ENCODE results near the gene CD3G.

Gene CD3G

GRCh38 chr11:118358071-118358470 lies 13.9 kb downstream of the CD3G start:
- Histone ChIP-seq H3K27ac (no peak overlapping the region), H3K79me2 (ENCODE audit: insufficient read depth, low read depth) (peaks cover 28% of the 10 kb centered on the region), H2AFZ (ENCODE audit: low read depth) (no peak overlapping the region), H3K27me3 (ENCODE audit: insufficient read depth, low read depth) (no peaks in the 10 kb centered on the region), H3K4me1 (ENCODE audit: low read depth, poor library complexity, severe bottlenecking) (peaks cover 11% of the 10 kb centered on the region), H3K9ac (no peak overlapping the region), H3K36me3 (ENCODE audit: insufficient read depth) (no peaks in the 10 kb centered on the region), H3K4me2 (no peak overlapping the region), H3K4me3 (IDR thresholded peaks at IDR 0.05; ENCODE audit: insufficient read depth, low read depth, low read length) (no peak overlapping the region), H4K20me1 (ENCODE audit: insufficient read depth) (no peaks in the 10 kb centered on the region)
- TF ChIP-seq, protein P1, sequence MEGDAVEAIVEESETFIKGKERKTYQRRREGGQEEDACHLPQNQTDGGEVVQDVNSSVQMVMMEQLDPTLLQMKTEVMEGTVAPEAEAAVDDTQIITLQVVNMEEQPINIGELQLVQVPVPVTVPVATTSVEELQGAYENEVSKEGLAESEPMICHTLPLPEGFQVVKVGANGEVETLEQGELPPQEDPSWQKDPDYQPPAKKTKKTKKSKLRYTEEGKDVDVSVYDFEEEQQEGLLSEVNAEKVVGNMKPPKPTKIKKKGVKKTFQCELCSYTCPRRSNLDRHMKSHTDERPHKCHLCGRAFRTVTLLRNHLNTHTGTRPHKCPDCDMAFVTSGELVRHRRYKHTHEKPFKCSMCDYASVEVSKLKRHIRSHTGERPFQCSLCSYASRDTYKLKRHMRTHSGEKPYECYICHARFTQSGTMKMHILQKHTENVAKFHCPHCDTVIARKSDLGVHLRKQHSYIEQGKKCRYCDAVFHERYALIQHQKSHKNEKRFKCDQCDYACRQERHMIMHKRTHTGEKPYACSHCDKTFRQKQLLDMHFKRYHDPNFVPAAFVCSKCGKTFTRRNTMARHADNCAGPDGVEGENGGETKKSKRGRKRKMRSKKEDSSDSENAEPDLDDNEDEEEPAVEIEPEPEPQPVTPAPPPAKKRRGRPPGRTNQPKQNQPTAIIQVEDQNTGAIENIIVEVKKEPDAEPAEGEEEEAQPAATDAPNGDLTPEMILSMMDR (conservative IDR thresholded peaks at IDR 0.05; ENCODE audit: low read depth, low read length), result no peak

DNA sequence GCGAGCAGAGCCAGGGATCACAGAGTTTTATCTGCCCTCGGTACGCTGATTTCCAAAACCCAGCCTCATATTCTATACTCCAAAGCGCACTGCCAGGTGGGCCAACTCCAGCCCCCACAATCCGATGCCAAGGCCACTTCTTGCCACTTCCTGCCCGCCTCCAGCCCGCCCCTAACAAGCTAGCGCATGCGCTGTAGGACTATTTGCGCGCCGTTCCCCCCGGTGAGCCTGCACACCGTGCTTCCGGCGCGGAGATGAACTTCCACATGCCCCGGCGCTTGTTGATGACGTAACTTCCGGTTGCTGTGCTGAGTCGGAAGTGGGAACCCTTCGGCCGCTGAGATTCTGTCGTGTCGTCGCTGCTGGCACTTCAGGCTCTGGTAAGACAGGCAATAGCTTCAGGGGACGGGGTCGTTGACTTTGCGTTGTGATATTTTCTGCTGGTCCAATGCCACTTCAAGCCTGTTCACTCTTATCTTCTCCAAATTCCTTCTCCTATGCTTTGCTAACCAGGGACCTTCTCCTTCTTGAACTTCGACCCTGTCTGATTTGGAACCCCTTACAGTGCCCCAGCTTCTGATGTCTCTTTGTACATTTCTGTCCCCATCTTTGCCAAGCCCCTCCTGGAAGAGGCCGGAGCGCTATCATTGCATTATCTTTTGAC lies 15.3 kb downstream of the CD3G start, which contains the start of gene UBE4A:
TSS of gene UBE4A (plus strand) at position 306 of the 664 bp plus-strand sequence. CDS start 5,481 bp downstream, outside the sequence.
- Histone ChIP-seq H3K4me2 (peak within 1 kb of the TSS; percentile 82), H3K79me2 (ENCODE audit: insufficient read depth, low read depth) (peaks cover 28% of the 10 kb centered on the region), H4K20me1 (ENCODE audit: insufficient read depth) (no peaks in the 10 kb centered on the region), H3K27ac (peak within 1 kb of the TSS; percentile 53), H3K36me3 (ENCODE audit: insufficient read depth) (no peaks in the 10 kb centered on the region), H3K27me3 (ENCODE audit: insufficient read depth, low read depth) (no peaks in the 10 kb centered on the region), H2AFZ (ENCODE audit: low read depth) (peak within 1 kb of the TSS; percentile 84), H3K4me3 (IDR thresholded peaks at IDR 0.05; ENCODE audit: insufficient read depth, low read depth, low read length) (no peak within 1 kb of the TSS), H3K4me1 (ENCODE audit: low read depth, poor library complexity, severe bottlenecking) (peaks cover 8% of the 10 kb centered on the region), H3K9ac (peak within 1 kb of the TSS; percentile 65; the same call in 1 of the 2 replicates)
- TF ChIP-seq, protein P1 (conservative IDR thresholded peaks at IDR 0.05; ENCODE audit: low read depth, low read length), result no peak

DNA sequence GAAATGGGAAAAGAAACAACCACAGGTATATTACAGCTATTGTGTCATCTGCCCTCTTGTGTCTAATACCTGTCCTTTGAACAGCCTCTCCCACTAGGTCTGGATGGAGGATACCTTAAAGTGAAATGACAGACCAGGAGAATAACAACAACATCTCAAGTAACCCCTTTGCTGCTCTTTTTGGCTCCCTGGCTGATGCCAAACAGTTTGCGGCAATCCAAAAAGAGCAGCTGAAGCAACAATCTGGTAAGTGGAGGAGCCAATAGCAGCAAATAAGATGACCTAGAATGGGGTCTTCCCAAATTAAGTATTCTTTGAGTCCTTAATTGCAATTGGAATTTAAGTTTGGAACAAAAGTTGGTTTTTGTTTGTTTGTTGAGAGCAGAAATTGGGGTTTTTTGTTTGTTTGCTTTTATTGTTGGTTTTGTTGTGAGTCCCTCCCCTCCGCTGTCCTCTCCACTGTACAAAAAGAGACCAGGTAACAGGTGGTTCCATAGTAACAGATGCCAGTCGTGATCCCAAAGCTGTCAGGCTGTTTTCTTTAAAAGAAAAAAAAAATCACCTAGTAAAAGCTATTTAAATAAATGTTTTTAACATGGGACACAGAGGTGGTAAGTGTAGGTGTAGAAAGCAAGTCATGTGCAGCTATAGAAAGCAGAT lies 20.9 kb downstream of the CD3G start:
- TF ChIP-seq, protein P1 (conservative IDR thresholded peaks at IDR 0.05; ENCODE audit: low read depth, low read length), result no peak
- no peaks in the 10 kb centered on the region for H3K27me3 ChIP-seq (ENCODE audit: insufficient read depth, low read depth)
- no peak overlapping the region for H3K9ac ChIP-seq
- no peak overlapping the region for H3K27ac ChIP-seq
- H3K36me3 ChIP-seq (ENCODE audit: insufficient read depth), result no peaks in the 10 kb centered on the region
- peaks cover 23% of the 10 kb centered on the region for H3K79me2 ChIP-seq (ENCODE audit: insufficient read depth, low read depth)
- no peak overlapping the region for H2AFZ ChIP-seq (ENCODE audit: low read depth)
- H4K20me1 ChIP-seq (ENCODE audit: insufficient read depth), result no peaks in the 10 kb centered on the region
- no peak overlapping the region for H3K4me2 ChIP-seq
- H3K4me1 ChIP-seq (ENCODE audit: low read depth, poor library complexity, severe bottlenecking), result peaks cover 9% of the 10 kb centered on the region
- no peak overlapping the region for H3K4me3 ChIP-seq (IDR thresholded peaks at IDR 0.05; ENCODE audit: insufficient read depth, low read depth, low read length)

DNA sequence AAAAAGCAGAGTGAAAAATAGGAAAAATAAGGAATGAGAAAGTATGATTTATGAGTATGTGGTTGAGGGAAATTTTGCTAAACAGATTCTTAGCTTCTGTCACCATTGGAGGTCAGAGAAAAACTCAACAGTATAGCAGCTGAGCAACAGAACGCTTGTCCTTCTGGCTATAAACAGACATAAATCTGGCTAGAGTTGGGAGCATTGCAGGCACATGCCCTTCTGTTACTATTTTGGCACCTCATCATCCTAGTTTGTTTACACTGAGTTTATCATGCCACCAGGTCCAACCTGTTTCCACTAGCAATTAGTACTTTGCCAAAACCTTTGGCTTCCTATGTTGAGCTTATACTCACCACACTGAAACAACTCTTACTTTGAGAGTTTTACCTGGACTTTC lies 22.1 kb downstream of the CD3G start:
- no peak overlapping the region for H3K4me2 ChIP-seq
- H3K4me1 ChIP-seq (ENCODE audit: low read depth, poor library complexity, severe bottlenecking), result peaks cover 13% of the 10 kb centered on the region
- no peak overlapping the region for H3K27ac ChIP-seq
- peaks cover 14% of the 10 kb centered on the region for H3K79me2 ChIP-seq (ENCODE audit: insufficient read depth, low read depth)
- TF ChIP-seq, protein P1 (conservative IDR thresholded peaks at IDR 0.05; ENCODE audit: low read depth, low read length), result no peak
- H3K36me3 ChIP-seq (ENCODE audit: insufficient read depth), result no peaks in the 10 kb centered on the region
- no peak overlapping the region for H3K4me3 ChIP-seq (IDR thresholded peaks at IDR 0.05; ENCODE audit: insufficient read depth, low read depth, low read length)
- H2AFZ ChIP-seq (ENCODE audit: low read depth), result no peak overlapping the region
- H3K27me3 ChIP-seq (ENCODE audit: insufficient read depth, low read depth), result no peaks in the 10 kb centered on the region
- H3K9ac ChIP-seq, result no peak overlapping the region
- H4K20me1 ChIP-seq (ENCODE audit: insufficient read depth), result 0 out of 2 replicates have a peak, but pooled peaks cover 2% of the 10 kb centered on the region

All from KMS-11 (cell line).